HG02852 (cell line): ENCODE results near the gene LRRC46.

Experiments used
- ATAC-seq: cut with Tn5 transposase; IDR thresholded peaks from one replicate; pipeline ENCODE4 v1.9.1; 2021; ENCODE audit warnings: mild to moderate bottlenecking, moderate library complexity; ENCODE audit not compliant: unreplicated experiment

Gene LRRC46

GRCh38 chr17:47829870-47830269, 1.6 kb upstream of the LRRC46 start:
- ATAC-seq = no peak

DNA sequence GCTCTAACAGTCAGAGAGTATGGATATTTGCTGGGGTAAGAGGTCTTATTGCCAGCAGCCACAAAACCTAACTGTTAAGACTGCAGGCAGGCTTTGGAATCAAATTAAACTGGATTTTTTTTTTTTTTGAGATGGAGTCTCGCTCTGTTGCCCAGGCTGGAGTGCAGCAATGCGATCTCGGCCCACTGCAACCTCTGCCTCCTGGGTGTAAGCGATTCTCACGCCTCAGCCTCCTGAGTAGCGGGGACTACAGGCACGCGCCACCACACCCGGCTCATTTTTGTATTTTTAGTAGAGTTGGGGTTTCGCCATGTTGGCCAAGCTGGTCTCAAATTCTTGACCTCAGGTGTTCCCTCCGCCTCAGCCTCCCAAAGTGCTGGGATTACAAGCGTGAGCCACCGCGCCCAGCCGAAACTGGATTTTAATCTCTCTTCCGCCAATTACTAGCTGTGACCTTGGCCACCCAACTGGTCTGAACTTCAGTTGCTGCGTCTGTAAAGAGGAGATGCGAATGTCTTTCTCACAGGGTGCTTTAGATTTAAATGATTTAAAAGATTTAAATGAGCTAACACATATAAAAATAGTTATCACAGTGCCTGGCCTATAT, 971 bp upstream of the LRRC46 start:
- no peak for ATAC-seq

DNA sequence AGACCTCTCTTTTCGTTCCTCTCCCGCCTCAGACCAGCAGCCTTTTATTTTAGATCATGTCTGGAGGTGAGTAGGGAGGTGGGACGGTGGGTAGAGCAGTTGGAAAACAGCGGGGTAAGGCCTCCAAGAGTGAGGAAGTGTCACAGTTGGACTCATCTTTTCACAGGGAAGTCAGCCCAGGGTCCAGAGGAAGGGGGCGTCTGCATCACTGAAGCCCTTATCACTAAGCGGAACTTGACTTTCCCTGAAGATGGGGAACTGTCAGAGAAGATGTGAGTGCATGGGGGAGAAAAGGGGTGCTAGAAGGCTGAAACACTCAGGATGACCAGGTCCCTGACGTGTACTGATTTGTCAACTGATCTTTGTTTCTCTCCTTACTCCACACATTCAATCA, 461 bp downstream of the LRRC46 start:
- ATAC-seq = no peak

- no peak for ATAC-seq
Observed at GRCh38 chr17:47834756-47835155, 3.3 kb downstream of the LRRC46 start.

- no peak for ATAC-seq
Observed at GRCh38 chr17:47836601-47837000, 5.1 kb downstream of the LRRC46 start.

DNA sequence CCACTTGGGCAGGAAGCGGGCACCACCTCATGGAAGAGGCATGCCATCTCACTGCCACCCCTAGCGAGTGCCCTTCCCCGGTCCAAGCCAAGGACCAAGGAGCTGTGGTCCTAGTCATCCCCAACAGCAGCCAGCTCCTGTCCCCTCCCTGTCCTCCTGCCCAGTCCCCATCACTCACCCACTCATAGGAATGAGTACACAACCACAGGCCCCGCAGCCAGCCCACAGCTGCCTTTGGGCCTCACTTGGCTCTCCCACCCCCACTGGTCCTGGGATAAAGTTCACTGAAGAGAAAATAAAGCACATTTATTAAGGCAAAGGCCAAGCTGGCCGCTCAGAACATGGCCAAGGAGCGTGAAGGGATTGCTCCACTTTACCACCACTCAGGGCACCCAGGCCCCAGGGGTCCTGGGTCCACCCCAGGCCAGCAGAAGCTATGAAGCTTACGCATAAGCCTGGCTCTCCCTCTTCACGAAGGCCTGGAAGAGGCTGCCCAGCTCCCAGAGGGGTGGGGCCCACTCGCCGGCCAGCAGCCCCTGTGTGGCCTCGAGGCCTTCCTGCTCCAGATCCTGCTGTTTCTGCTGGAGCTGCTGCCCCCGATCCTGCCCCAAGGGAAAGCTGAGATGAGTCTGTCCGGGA, 6.0 kb downstream of the LRRC46 start:
- no peak for ATAC-seq

DNA sequence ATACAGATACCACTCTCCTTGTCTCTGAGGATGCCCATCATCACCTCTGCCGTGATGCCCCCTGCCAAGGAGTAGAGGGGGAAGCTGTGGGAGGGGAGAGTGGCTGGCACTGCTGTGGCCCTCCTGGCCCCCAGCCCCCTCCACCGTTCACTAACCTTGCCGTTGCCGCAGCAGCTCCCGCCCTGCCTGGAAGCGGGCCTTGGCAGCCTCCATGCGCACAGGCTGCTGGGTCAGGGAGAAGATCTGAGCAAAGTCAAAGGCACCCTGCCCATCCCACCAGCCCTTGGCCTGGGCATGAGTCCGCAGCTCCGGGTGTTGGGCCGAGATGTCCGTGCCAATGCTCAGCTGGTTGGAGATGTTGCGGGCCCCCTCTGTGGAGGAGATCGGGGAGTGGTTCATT, 7.2 kb downstream of the LRRC46 start:
- ATAC-seq = no peak

- no peak for ATAC-seq
Observed at GRCh38 chr17:47839071-47839470, 7.6 kb downstream of the LRRC46 start.

GRCh38 chr17:47840001-47840741, 8.7 kb downstream of the LRRC46 start:
- ATAC-seq = no peak

GRCh38 chr17:47840742-47841487, 9.4 kb downstream of the LRRC46 start, which contains the start of gene SCRN2:
Gene SCRN2, minus strand, starts transcription at chr17:47841273. Its CDS starts 430 bp downstream, at chr17:47840843.
- peak; percentile 76 for ATAC-seq

- no peak for ATAC-seq
Observed at GRCh38 chr17:47841488-47842291, 10.2 kb downstream of the LRRC46 start.

- no peak for ATAC-seq
Observed at GRCh38 chr17:47843391-47843730, 11.9 kb downstream of the LRRC46 start.

DNA sequence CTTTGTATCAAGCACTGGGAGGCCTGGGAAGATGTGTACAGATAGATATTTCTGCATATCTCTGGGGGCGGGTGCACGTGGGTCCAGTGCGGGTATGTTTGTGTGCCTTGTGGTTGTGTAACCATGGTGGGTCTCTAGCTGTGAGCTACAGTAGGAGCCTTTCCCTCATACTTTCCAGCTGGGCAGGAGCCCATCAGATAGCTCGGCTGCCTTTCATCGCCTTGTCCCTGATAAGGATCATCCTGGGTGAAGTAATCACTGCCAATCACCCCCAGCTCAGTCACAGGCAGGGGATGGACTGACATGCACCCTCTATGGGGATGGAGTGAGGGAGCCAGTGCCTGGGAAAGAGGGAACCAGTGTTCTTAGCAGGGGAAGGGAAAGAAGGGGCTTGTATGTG, 12.8 kb downstream of the LRRC46 start:
- ATAC-seq = no peak

GRCh38 chr17:47844814-47845715, 13.6 kb downstream of the LRRC46 start:
- ATAC-seq = no peak

DNA sequence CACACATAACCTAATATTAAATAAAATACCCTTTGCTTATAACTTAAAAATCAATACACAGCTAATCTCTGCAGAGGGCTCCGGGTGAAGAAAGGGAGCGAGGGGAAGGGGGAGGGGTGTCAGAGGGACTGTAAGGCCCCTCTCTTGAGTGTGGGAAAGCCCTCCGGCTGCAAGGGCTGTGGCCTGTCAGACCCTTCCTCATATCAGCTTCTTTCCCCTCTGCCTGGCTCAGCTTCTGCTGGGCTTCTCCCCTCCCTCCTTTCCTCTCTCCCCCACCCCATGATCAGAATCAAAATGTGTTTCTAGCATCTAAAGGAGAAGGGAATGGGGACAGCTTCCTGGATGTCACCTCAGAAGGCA, 14.2 kb downstream of the LRRC46 start:
- ATAC-seq = no peak

DNA sequence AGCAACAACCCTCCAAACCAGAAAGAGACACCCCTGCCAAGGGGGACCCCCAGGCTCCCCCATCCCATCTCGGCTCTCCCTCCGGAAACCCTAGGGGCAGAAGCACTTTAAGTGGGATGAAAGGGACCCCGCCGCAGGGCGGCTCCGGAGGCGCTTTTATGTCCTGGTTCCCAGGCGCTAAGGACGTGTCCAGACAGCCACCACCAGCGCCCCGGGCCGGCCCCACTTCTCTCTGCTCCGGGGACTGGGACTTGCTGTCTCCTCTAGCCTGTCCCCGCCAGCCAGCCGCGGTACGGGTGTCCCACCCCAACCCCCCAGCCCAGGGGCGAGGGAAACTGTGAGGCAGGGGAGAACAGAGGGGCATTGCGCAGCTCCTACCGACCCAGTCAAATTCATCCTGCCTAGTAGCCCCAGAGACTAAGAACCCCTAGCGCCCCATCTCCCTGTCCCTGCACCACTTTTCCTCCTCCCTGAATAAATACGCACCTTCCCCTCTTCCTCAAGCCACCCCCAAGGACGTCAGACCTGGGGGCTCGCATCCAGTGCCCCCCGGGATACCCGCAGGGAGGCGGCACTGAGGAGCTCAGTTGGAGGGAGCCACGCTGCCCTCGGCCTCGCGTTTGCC, 15.4 kb downstream of the LRRC46 start:
- no peak for ATAC-seq

GRCh38 chr17:47847341-47848197, 16.1 kb downstream of the LRRC46 start:
- no peak for ATAC-seq

- no peak for ATAC-seq
Observed at GRCh38 chr17:47848198-47848513, 16.7 kb downstream of the LRRC46 start.

GRCh38 chr17:47850373-47850691, 18.9 kb downstream of the LRRC46 start:
- no peak for ATAC-seq
